Frontal cortex (tissue), 4 donors: ENCODE measurements around the gene MTFR2. TPM values are rescaled to one million over a fixed set of nuclear protein-coding genes. Genes with fewer than 3 reads are reported as not detected.
"Not testable (repeated sequence)": the region's sequence is repeated elsewhere in the genome, so short reads cannot be mapped to it uniquely, and the experiment has no call there.

Experiments used
- DNase-seq, 2 donors: peaks; one replicate each; pipeline ENCODE4 v3.0.0; 2012; ENCODE audit warnings: low spot score in 2 of 2
- FAIRE-seq: peaks from 2 replicates; lab custom pipeline; 2012; peaks lifted over from hg19 to GRCh38; lab: Jason Lieb, UNC
- total RNA-seq: library from RNA; depleted of rRNA; stranded (reverse); fragments of >200 nt; gene quantifications from one replicate; pipeline ENCODE4 v1.2.3, GENCODE V29; 2014
- donor health status: control.
- donor health status: control.
- donor health status: control.

MTFR2 gene
- total RNA-seq, 1 donor from 2014 or later, result 0.41 TPM

GRCh38 chr6:136236466-136237293, 13.4 kb downstream of the MTFR2 start:
- FAIRE-seq (no peak), DNase-seq (no peak)

GRCh38 chr6:136235233-136235564, 14.9 kb downstream of the MTFR2 start:
- no peak for FAIRE-seq

GRCh38 chr6:136232701-136233100, 17.4 kb downstream of the MTFR2 start:
- FAIRE-seq, result no peak
- no peak for DNase-seq

More at GRCh38 chr6:136235233-136235564, 14.9 kb downstream of the MTFR2 start:
- no peak for DNase-seq

- no peak for FAIRE-seq
These were observed 19.8 kb downstream of the MTFR2 start for GRCh38 chr6:136230219-136230853.

GRCh38 chr6:136228814-136229213, 21.3 kb downstream of the MTFR2 start:
- FAIRE-seq (no peak), DNase-seq (no peak)

More at GRCh38 chr6:136230219-136230853, 19.8 kb downstream of the MTFR2 start:
- DNase-seq, result no peak

- FAIRE-seq (no peak), DNase-seq (no peak)
These were observed 23.3 kb downstream of the MTFR2 start for GRCh38 chr6:136226674-136227377.

- DNase-seq (peak; percentile 14 to 41), FAIRE-seq (no peak)
These were observed 24.0 kb downstream of the MTFR2 start for GRCh38 chr6:136226027-136226673.

GRCh38 chr6:136225496-136225895, 24.6 kb downstream of the MTFR2 start:
- FAIRE-seq, result no peak
- DNase-seq, result no peak

GRCh38 chr6:136224974-136225373, 25.1 kb downstream of the MTFR2 start:
- DNase-seq, FAIRE-seq: not testable (repeated sequence)

GRCh38 chr6:136216503-136217401, 33.4 kb downstream of the MTFR2 start:
- no peak for FAIRE-seq
- no peak for DNase-seq

- DNase-seq (no peak), FAIRE-seq (no peak)
These were observed 36.3 kb downstream of the MTFR2 start for GRCh38 chr6:136213853-136214252.

- DNase-seq, result no peak
- no peak for FAIRE-seq
These were observed 37.0 kb downstream of the MTFR2 start for GRCh38 chr6:136213012-136213539.

GRCh38 chr6:136212608-136213007, 37.5 kb downstream of the MTFR2 start:
- FAIRE-seq, result no peak

GRCh38 chr6:136210398-136211165, 39.5 kb downstream of the MTFR2 start:
- DNase-seq, result no peak
- no peak for FAIRE-seq

More at GRCh38 chr6:136212608-136213007, 37.5 kb downstream of the MTFR2 start:
- no peak for DNase-seq

GRCh38 chr6:136209496-136209895, 40.6 kb downstream of the MTFR2 start:
- no peak for FAIRE-seq

GRCh38 chr6:136208783-136209182, 41.3 kb downstream of the MTFR2 start:
- DNase-seq, result no peak
- FAIRE-seq, result no peak

More at GRCh38 chr6:136209496-136209895, 40.6 kb downstream of the MTFR2 start:
- no peak for DNase-seq

- FAIRE-seq (no peak), DNase-seq (no peak)
These were observed 48.4 kb downstream of the MTFR2 start for GRCh38 chr6:136201732-136202131.

- DNase-seq, result no peak
These were observed 57.2 kb downstream of the MTFR2 start for GRCh38 chr6:136192902-136193301.

More at GRCh38 chr6:136192902-136193301, 57.2 kb downstream of the MTFR2 start:
- FAIRE-seq, result no peak
